Erythroblast (primary cell): ENCODE measurements around the gene IRF5.

ENCODE experiments used
- GATA1 ChIP-seq: IDR thresholded peaks from 2 replicates; pipeline ENCODE4 v1.6.1; 2011; ENCODE audit warnings: low read depth, mild to moderate bottlenecking, control low read depth, low read length, moderate library complexity
- POLR2A ChIP-seq: IDR thresholded peaks from 2 replicates; pipeline ENCODE4 v1.6.1; 2011; ENCODE audit warnings: mild to moderate bottlenecking, low read length

- TF ChIP-seq POLR2A (no peak), GATA1 (no peak)
Measured at GRCh38 chr7:128919241-128919640, 18.5 kb upstream of the IRF5 start.
